ENCODE measurements around the gene MEG3.

Gene MEG3

GRCh38 chr14:100849115-100849781 lies 23.3 kb downstream of the MEG3 start:
- DNase-seq: peak in 1 of 2 donors; percentile 38

GRCh38 chr14:100850841-100851585 lies 25.1 kb downstream of the MEG3 start:
- peak; percentile 64 to 73 for DNase-seq

GRCh38 chr14:100851586-100851916 lies 25.6 kb downstream of the MEG3 start:
- DNase-seq: no peak

- no peak for DNase-seq
Measured at GRCh38 chr14:100851946-100852620, 26.2 kb downstream of the MEG3 start.

GRCh38 chr14:100854435-100854834 lies 28.5 kb downstream of the MEG3 start:
- no peak for DNase-seq

GRCh38 chr14:100855256-100855930 lies 29.5 kb downstream of the MEG3 start:
- DNase-seq: no peak

GRCh38 chr14:100856056-100856950 lies 30.4 kb downstream of the MEG3 start:
- DNase-seq: no peak

GRCh38 chr14:100857233-100857922 lies 31.5 kb downstream of the MEG3 start:
- DNase-seq: no peak

- DNase-seq: no peak
Measured at GRCh38 chr14:100857923-100858837, 32.3 kb downstream of the MEG3 start.

GRCh38 chr14:100858838-100859220 lies 32.9 kb downstream of the MEG3 start:
- DNase-seq: no peak

GRCh38 chr14:100859781-100860180 lies 33.9 kb downstream of the MEG3 start:
- no peak for DNase-seq

- DNase-seq: no peak
Measured at GRCh38 chr14:100860556-100861187, 34.8 kb downstream of the MEG3 start.

GRCh38 chr14:100861188-100861936 lies 35.4 kb downstream of the MEG3 start:
- no peak for DNase-seq

- DNase-seq: no peak
Measured at GRCh38 chr14:100861937-100862247, 36.0 kb downstream of the MEG3 start.

- no peak for DNase-seq
Measured at GRCh38 chr14:100862277-100862676, 36.4 kb downstream of the MEG3 start.

GRCh38 chr14:100862793-100863192 lies 36.9 kb downstream of the MEG3 start:
- DNase-seq: no peak

- DNase-seq: no peak
Measured at GRCh38 chr14:100864206-100864605, 38.3 kb downstream of the MEG3 start.

GRCh38 chr14:100864960-100865681 lies 39.2 kb downstream of the MEG3 start:
- no peak for DNase-seq
